Tibial nerve (tissue), 3 donors: ENCODE measurements around the gene PAX8.

Experiments used
- POLR2A ChIP-seq, 2 donors: fragments of 450-650 bp; IDR thresholded peaks; one replicate each; pipeline ENCODE4 v1.6.1; 2017; ENCODE audit warnings: antibody characterized with exemption in 2 of 2, mild to moderate bottlenecking in 2 of 2, moderate library complexity in 2 of 2
- TF ChIP-seq, protein P1 (sequence below), 5 experiments: fragments of 200-600 bp in 3 of 5; fragments of 450-650 bp in 2 of 5; sonication (generic) in 3 of 5; IDR thresholded peaks; one replicate each; pipeline ENCODE4 v1.5.1; 2016 to 2019; ENCODE audit warnings: antibody characterized with exemption in 5 of 5, mild to moderate bottlenecking in 3 of 5, moderate library complexity in 2 of 5

DNA sequence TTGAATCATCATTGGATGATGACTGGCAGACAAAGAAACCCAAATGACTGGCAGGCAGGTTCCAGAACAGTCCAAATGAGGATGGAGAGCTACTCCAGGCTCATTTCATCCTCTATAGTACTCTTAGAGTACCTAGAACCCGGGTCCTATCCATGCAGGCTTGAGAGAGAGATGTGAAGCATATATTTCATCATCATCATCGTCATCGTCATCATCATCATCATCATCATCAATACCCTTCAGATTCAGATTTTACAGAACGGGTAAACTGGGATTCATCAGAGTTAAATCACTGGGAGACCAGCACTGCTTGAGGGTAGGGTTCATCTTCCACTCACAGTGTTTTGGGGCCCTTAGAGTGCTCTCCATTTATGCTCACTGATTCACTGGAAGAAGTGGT is 52.3 kb downstream of the PAX8 start:
- no peak for TF ChIP-seq POLR2A (IDR thresholded peaks at IDR 0.05)
- TF ChIP-seq, protein P1, sequence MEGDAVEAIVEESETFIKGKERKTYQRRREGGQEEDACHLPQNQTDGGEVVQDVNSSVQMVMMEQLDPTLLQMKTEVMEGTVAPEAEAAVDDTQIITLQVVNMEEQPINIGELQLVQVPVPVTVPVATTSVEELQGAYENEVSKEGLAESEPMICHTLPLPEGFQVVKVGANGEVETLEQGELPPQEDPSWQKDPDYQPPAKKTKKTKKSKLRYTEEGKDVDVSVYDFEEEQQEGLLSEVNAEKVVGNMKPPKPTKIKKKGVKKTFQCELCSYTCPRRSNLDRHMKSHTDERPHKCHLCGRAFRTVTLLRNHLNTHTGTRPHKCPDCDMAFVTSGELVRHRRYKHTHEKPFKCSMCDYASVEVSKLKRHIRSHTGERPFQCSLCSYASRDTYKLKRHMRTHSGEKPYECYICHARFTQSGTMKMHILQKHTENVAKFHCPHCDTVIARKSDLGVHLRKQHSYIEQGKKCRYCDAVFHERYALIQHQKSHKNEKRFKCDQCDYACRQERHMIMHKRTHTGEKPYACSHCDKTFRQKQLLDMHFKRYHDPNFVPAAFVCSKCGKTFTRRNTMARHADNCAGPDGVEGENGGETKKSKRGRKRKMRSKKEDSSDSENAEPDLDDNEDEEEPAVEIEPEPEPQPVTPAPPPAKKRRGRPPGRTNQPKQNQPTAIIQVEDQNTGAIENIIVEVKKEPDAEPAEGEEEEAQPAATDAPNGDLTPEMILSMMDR (IDR thresholded peaks at IDR 0.05): no peak
